Measurements from ENCODE around the gene XRN2. TPM values are rescaled to one million over a fixed set of nuclear protein-coding genes. Genes with fewer than 3 reads are reported as not detected.

Gene XRN2
- total RNA-seq, 1 donor = 125 TPM

- H3K4me1 ChIP-seq (ENCODE audit: insufficient read depth, low read length) = no peaks in the 10 kb centered on the region
- no peak for DNase-seq (ENCODE audit: insufficient read length, low spot score, missing footprints)
- no peak overlapping the region for H2AFZ ChIP-seq (ENCODE audit: low read length)
- H3K27me3 ChIP-seq (ENCODE audit: insufficient read depth, low read length) = no peaks in the 10 kb centered on the region
- H3K4me3 ChIP-seq (ENCODE audit: insufficient read depth, low read length) = no peak overlapping the region
- peaks cover 14% of the 10 kb centered on the region for H3K79me2 ChIP-seq (ENCODE audit: insufficient read depth, low read length)
- H3K36me3 ChIP-seq (ENCODE audit: insufficient read depth, low read length) = peaks cover 56% of the 10 kb centered on the region
- no peak for TF ChIP-seq CTCF (IDR thresholded peaks at IDR 0.05; ENCODE audit: extremely low read depth, low read depth, low read length)
- peaks cover 3% of the 10 kb centered on the region for H4K20me1 ChIP-seq (ENCODE audit: insufficient read depth, low read length)
- no peak overlapping the region for H3K27ac ChIP-seq (ENCODE audit: low read depth, low read length)
- H3K4me2 ChIP-seq (ENCODE audit: insufficient read depth, low read length) = no peak overlapping the region
- no peaks in the 10 kb centered on the region for H3K9me3 ChIP-seq (ENCODE audit: low read depth, low read length)
Measured at GRCh38 chr20:21344961-21345360, 41.8 kb downstream of the XRN2 start.

GRCh38 chr20:21352703-21353102 lies 49.6 kb downstream of the XRN2 start:
- H3K27ac ChIP-seq (ENCODE audit: low read depth, low read length) = peak overlapping the region; percentile 33
- peaks cover 3% of the 10 kb centered on the region for H3K79me2 ChIP-seq (ENCODE audit: insufficient read depth, low read length)
- H3K4me3 ChIP-seq (ENCODE audit: insufficient read depth, low read length) = no peak overlapping the region
- H3K4me1 ChIP-seq (ENCODE audit: insufficient read depth, low read length) = peaks cover 9% of the 10 kb centered on the region
- H3K36me3 ChIP-seq (ENCODE audit: insufficient read depth, low read length) = peaks cover 37% of the 10 kb centered on the region
- H3K4me2 ChIP-seq (ENCODE audit: insufficient read depth, low read length) = no peak overlapping the region
- H3K27me3 ChIP-seq (ENCODE audit: insufficient read depth, low read length) = no peaks in the 10 kb centered on the region
- DNase-seq (ENCODE audit: insufficient read length, low spot score, missing footprints) = peak; percentile 76
- H2AFZ ChIP-seq (ENCODE audit: low read length) = no peak overlapping the region
- no peaks in the 10 kb centered on the region for H3K9me3 ChIP-seq (ENCODE audit: low read depth, low read length)
- peak; percentile 6 for TF ChIP-seq CTCF (IDR thresholded peaks at IDR 0.05; ENCODE audit: extremely low read depth, low read depth, low read length)
- H4K20me1 ChIP-seq (ENCODE audit: insufficient read depth, low read length) = no peaks in the 10 kb centered on the region

GRCh38 chr20:21353236-21353635 lies 50.1 kb downstream of the XRN2 start:
- Histone ChIP-seq H4K20me1 (ENCODE audit: insufficient read depth, low read length) (no peaks in the 10 kb centered on the region), H3K4me1 (ENCODE audit: insufficient read depth, low read length) (peaks cover 9% of the 10 kb centered on the region), H3K79me2 (ENCODE audit: insufficient read depth, low read length) (peaks cover 3% of the 10 kb centered on the region), H3K36me3 (ENCODE audit: insufficient read depth, low read length) (peaks cover 35% of the 10 kb centered on the region), H3K4me2 (ENCODE audit: insufficient read depth, low read length) (no peak overlapping the region), H3K27me3 (ENCODE audit: insufficient read depth, low read length) (no peaks in the 10 kb centered on the region), H2AFZ (ENCODE audit: low read length) (no peak overlapping the region), H3K4me3 (ENCODE audit: insufficient read depth, low read length) (no peak overlapping the region), H3K9me3 (ENCODE audit: low read depth, low read length) (no peaks in the 10 kb centered on the region), H3K27ac (ENCODE audit: low read depth, low read length) (peak overlapping the region; percentile 5)
- no peak for DNase-seq (ENCODE audit: insufficient read length, low spot score, missing footprints)
- TF ChIP-seq CTCF (IDR thresholded peaks at IDR 0.05; ENCODE audit: extremely low read depth, low read depth, low read length) = no peak

- no peaks in the 10 kb centered on the region for H4K20me1 ChIP-seq (ENCODE audit: insufficient read depth, low read length)
Measured at GRCh38 chr20:21355981-21356380, 52.9 kb downstream of the XRN2 start.

More at GRCh38 chr20:21355981-21356380, 52.9 kb downstream of the XRN2 start:
- Histone ChIP-seq H3K4me3 (ENCODE audit: insufficient read depth, low read length) (no peak overlapping the region), H3K4me1 (ENCODE audit: insufficient read depth, low read length) (peaks cover 19% of the 10 kb centered on the region), H3K27me3 (ENCODE audit: insufficient read depth, low read length) (no peaks in the 10 kb centered on the region), H3K79me2 (ENCODE audit: insufficient read depth, low read length) (peaks cover 3% of the 10 kb centered on the region), H3K9me3 (ENCODE audit: low read depth, low read length) (no peaks in the 10 kb centered on the region), H3K27ac (ENCODE audit: low read depth, low read length) (no peak overlapping the region), H3K4me2 (ENCODE audit: insufficient read depth, low read length) (no peak overlapping the region), H2AFZ (ENCODE audit: low read length) (no peak overlapping the region), H3K36me3 (ENCODE audit: insufficient read depth, low read length) (peaks cover 30% of the 10 kb centered on the region)
- no peak for DNase-seq (ENCODE audit: insufficient read length, low spot score, missing footprints)
- TF ChIP-seq CTCF (IDR thresholded peaks at IDR 0.05; ENCODE audit: extremely low read depth, low read depth, low read length) = no peak

Measured in osteoblast (primary cell).